HG03469 (cell line): Measurements from ENCODE around the gene RBM10.

Experiments used
- ATAC-seq: cut with Tn5 transposase; IDR thresholded peaks from one replicate; pipeline ENCODE4 v1.9.1; 2021; ENCODE audit warnings: mild to moderate bottlenecking, moderate library complexity, moderate number of reproducible peaks; ENCODE audit not compliant: unreplicated experiment

Gene RBM10

DNA sequence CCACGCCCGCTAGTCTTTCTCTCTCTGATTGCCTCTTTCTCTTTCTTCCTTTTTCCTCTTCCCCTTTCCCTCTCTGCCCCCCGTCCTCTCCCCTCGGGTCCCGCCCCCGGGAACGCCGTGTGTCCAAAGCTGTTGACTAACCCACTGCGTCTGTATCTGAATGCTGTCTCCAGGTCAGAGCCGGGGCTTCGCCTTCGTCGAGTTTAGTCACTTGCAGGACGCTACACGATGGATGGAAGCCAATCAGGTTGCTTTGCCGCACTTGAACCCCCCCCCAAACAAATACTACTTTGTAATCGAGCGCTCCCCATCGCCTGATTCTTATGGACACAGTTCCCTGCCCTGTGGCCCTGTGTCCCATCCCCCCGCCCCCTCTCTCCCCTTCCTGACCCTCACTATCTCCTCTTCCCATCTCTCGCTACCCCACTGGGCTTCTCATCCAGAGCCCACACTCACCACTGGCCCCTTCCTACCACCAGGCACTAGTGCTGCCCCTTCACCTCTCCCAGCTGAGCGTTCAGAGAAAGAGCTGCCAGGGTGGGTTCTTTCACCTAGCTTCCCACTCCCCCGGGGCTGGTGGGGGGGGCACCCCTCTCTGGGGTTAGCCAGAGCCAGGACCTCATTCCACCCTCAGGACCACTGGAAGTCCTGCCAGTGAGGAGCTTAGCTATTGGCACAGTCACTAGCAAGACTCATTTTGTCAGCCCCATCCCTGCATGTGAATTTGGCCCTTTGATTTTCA is 30.0 kb downstream of the RBM10 start:
- ATAC-seq: no peak

DNA sequence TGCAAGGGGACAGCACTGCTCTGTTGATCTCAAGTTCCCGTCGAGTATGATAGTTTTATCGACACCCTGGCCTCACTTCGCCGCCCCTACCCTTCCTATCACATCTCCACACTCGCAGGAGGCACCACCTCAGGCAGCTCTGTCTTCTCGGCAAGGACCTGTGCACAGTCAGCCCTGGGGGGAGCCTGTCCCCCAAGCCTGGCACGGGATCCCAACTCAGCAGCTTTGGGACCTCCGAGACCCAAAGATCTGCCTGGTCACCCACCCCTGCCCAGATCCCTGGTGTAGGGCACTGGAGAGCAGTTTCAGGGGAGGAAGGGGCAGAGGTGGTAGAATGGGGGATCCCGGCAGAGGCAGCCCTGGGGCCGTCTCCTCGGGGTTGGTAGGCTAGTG is 30.6 kb downstream of the RBM10 start:
- ATAC-seq: no peak

GRCh38 chrX:47176101-47176740 is 31.2 kb downstream of the RBM10 start:
- no peak for ATAC-seq

DNA sequence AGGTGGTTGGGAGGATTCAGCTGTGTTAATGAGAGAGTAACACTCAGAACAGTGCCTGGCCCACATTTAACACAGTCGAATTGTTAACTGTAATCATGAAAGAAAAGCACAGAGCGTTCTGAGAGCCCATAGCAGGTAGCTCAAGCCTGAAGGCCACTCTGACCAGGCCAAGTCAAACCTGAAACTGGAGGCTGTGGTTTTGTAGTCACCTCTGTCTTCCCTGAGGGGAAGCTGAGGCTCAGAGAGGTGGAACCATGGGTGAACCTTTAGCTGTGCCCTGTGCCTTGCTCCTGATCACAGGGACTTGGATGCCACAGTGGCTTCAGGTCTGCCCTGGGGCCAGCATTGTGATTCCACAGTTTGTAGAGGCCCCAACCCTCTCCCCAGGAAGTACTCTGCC is 32.1 kb downstream of the RBM10 start:
- ATAC-seq: no peak

DNA sequence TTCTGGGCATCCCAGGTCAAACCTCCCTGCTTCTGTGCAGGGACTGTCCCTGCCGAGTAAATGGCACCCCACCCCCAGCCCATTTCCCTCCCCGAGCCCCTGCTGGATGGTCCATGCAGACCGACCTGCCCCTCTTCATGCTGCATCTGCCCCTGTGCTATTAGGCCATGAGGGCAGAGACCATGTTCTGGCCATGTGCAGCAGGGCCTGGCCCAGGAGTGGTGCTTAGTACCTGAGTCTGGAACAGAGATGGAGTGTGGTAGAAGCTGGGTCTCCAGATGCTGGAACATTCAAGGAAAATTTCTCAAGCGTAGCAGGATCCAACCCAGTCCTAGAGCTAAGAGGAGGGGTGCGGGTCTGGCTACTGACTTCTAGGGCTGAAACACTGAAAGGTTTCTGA is 33.3 kb downstream of the RBM10 start:
- no peak for ATAC-seq

- no peak for ATAC-seq
Measured at GRCh38 chrX:47179221-47179927, 34.4 kb downstream of the RBM10 start.

DNA sequence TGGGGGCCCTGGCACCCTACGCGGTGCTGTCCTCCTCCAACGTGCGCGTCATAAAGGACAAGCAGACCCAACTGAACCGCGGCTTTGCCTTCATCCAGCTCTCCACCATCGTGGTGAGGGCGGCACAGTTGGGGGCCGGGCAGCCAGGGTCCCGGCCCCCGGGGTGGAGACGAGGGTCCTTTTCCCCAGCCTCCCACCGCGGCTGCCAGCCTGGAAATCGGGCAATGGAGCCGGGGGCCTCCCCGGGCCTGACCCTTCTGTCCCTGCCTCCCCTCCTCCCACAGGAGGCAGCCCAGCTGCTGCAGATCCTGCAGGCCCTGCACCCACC is 34.9 kb downstream of the RBM10 start:
- ATAC-seq: no peak

- no peak for ATAC-seq
Measured at GRCh38 chrX:47180346-47180745, 35.3 kb downstream of the RBM10 start.

- ATAC-seq: no peak
Measured at GRCh38 chrX:47181301-47181700, 36.3 kb downstream of the RBM10 start.

DNA sequence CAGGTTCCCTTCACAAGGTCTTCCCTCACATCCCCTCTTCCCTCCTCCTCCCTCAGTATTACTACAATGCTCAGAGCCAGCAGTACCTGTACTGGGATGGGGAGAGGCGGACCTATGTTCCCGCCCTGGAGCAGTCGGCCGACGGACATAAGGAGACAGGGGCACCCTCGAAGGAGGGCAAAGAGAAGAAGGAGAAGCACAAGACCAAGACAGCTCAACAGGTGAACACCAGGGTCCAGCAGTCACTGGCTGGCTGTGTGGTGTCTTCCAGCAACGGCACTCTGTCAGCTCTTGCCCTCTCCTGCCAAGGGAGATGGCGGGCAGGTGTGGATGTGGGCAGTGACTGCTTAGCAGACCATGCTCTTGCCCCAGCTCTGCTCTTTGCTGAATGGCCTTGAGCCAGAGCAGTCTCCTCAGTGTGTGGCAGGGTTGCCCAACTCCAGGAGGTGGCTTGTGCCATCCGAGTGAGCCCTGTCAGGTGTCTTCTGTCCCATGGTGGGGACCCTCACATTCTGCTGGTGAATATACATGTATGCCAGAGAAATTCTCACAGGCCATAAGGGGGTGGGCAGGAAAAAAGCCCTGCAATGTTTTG is 37.2 kb downstream of the RBM10 start:
- ATAC-seq: no peak

GRCh38 chrX:47184486-47184885 is 39.5 kb downstream of the RBM10 start:
- no peak for ATAC-seq

DNA sequence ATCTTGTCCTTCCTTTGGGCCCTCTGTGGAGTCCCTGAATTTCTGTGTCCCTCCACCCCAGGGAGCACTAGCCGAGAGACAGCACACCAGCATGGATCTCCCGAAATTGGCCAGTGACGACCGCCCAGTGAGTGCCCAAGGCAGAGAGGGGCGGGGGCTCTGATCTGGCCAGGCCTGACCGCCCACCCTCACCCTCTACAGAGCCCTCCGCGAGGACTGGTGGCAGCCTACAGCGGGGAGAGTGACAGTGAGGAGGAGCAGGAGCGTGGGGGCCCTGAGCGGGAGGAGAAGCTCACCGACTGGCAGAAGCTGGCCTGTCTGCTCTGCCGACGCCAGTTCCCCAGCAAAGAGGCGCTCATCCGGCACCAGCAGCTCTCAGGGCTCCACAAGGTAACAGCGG is 40.2 kb downstream of the RBM10 start:
- no peak for ATAC-seq

DNA sequence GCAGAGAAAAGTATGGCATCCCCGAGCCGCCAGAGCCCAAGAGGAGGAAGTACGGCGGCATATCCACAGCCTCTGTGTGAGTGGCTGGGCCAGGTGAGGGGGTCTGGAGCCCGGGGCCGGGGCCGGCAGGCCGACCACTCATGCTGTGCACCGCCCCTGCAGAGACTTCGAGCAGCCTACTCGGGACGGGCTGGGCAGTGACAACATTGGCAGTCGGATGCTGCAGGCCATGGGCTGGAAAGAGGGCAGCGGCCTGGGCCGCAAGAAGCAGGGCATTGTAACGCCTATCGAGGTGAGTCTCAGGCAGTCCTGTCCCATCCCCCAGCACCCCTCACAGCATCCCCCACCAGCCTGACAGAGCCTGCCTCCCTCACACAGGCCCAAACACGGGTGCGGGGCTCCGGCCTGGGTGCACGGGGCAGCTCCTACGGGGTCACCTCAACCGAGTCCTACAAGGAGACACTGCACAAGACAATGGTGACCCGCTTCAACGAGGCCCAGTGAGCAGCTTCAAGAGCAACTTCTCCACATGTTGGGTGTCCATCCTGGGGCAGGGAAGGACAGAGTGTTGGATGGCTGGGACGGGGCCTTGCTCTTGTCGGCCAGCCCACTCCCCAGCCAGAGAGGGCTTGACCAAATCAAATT is 41.2 kb downstream of the RBM10 start:
- ATAC-seq: no peak

DNA sequence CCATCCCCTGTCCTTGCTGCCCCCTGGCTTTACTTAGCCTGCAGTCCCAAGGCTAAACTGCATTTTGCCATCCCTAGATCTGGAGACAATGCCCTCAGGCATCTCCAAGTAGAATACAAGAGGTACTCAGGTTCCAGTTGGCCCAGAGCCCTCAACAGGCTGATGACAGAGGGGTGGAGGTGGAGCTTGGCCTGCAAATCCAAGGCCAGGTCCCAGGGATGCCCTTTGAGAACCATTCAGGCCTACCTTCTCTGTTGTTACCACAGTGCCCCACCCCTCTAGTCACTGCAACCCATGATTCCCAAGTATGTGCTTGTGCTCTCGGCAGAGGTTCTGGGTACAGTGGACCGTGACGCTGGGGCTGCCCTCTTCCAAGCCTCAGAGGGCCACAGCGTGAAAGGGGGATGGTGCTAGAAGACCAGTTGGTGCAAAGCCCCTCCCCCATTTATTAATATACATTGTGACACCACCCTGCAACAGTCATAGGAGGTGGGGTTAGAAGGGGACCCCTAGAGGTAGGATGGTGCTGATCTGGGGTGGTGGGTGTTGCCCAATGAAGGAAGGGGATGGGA is 42.2 kb downstream of the RBM10 start:
- no peak for ATAC-seq

GRCh38 chrX:47189906-47190305 is 44.9 kb downstream of the RBM10 start:
- no peak for ATAC-seq

DNA sequence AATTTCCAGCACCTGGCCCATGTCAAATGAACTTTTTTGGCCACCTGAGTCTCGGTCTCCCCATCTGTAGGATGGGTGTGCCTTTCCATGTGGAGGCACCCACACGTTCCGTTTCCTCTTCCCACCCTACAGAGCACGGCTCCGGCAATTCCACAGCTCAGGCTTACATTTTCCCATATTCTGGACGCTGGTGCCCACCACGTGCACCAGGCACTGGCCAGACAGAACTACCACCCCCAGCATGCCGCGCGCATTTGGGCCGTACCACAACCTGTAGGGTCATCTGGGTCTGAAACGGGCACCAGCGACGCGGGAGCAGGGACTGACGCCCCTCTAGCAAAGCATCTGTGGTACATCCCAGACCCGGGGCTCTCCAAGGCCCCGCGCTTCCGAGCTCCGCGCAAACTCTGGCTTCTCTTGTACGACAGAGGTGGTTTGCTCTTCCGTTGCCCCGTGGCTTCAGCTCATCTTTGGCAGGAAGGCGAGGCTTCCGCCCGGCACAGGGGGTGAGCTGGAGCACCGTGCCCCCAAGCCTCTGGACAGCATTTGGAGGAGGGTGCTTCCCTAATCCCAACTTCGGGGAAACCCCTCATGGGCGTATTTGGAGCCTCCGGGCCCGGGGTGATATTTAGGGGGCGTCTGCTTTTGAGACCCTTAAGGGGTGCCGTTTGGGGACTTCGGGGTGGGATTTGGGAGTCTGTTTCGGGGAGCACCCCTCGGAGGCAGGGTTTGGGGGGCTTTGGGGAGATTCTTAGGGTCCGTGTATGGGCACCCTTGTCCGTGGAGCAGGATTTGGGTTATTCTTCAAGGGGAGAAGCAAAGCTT is 45.6 kb downstream of the RBM10 start:
- peak; percentile 49 for ATAC-seq

DNA sequence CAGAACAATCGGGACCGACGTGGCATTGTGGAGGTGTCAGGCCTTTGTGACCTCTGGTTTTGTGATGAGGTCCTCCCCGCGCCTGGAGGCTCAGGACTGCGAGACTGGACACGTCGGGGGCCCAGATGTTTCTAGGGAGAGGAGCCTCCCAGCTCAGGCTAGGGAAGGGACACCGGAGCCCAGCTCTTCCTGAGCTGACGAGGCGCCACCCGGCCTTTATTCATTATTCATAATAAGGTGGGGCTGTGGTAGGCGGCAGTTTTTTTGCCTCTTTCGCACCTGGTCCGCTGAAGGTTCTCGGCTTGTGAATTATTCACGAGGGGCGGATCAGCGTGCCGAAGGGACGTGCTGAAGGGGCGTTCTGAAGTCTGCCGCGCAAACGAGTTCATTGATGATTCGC is 46.3 kb downstream of the RBM10 start:
- ATAC-seq: no peak

- no peak for ATAC-seq
Measured at GRCh38 chrX:47191806-47192401, 46.9 kb downstream of the RBM10 start.

- ATAC-seq: peak; percentile 37
Measured at GRCh38 chrX:47193475-47194193, 48.6 kb downstream of the RBM10 start, which contains the start of gene UBA1. UBA1 (plus strand) TSS chrX:47193829; CDS start chrX:47198803, 4,974 bp downstream.
